A673 (cell line): Measurements from ENCODE around the gene GZMA. TPM values are rescaled to one million over a fixed set of nuclear protein-coding genes. Genes with fewer than 3 reads are reported as not detected.

Source experiments
- BruUV-seq: library from RNA; stranded (reverse); fragments of 400-500 nt; replicated peaks from 2 replicates; lab custom pipeline; 2021; lab: Mats Ljungman, UMichigan
- CTCF ChIA-PET: fragments of 300-600 bp; sonication (Branson Sonifier 250); formaldehyde crosslinking; loops from one replicate; lab custom pipeline; 2022; ENCODE audit warnings: antibody characterized with exemption; lab: Charles Lee
- POLR2A ChIA-PET: fragments of 300-600 bp; sonication (Branson Sonifier 250); formaldehyde crosslinking; loops from one replicate; lab custom pipeline; 2022; ENCODE audit warnings: antibody characterized with exemption; ENCODE audit not compliant: low non-redundant PET; lab: Charles Lee
- DNase-seq: peaks from one replicate; pipeline ENCODE4 v3.0.0-alpha.2; 2015; ENCODE audit warnings: low spot score
- H3K27ac ChIP-seq: fragments of 200-600 bp; sonication (generic); 2 replicates; pipeline ENCODE4 v1.5.1; 2016; ENCODE audit warnings: mixed run types, low read depth, mild to moderate bottlenecking, mixed read lengths, antibody characterized with exemption, low read length; ENCODE audit not compliant: poor library complexity, severe bottlenecking
- H3K27me3 ChIP-seq: fragments of 200-600 bp; sonication (generic); replicated peaks from 2 replicates; pipeline ENCODE4 v1.6.1; 2017; ENCODE audit warnings: mixed run types, low read depth, mild to moderate bottlenecking, mixed read lengths, antibody characterized with exemption, low read length; ENCODE audit not compliant: insufficient read depth, poor library complexity
- H3K36me3 ChIP-seq: fragments of 200-600 bp; sonication (generic); 2 replicates; pipeline ENCODE4 v1.6.1; 2016; ENCODE audit warnings: mixed run types, mild to moderate bottlenecking, mixed read lengths, antibody characterized with exemption, low read length; ENCODE audit not compliant: insufficient read depth, poor library complexity, severe bottlenecking
- H3K4me1 ChIP-seq: fragments of 200-600 bp; sonication (generic); 2 replicates; pipeline ENCODE4 v1.6.1; 2017; ENCODE audit warnings: mixed run types, mild to moderate bottlenecking, mixed read lengths, antibody characterized with exemption, low read length; ENCODE audit not compliant: insufficient read depth, poor library complexity, severe bottlenecking
- H3K4me3 ChIP-seq: fragments of 200-600 bp; sonication (generic); 2 replicates; pipeline ENCODE4 v1.5.1; 2016; ENCODE audit warnings: low read depth, mixed run types, mild to moderate bottlenecking, mixed read lengths, low read length; ENCODE audit not compliant: poor library complexity, severe bottlenecking
- H3K9me3 ChIP-seq: fragments of 200-600 bp; sonication (generic); 2 replicates; pipeline ENCODE4 v1.6.1; 2016; ENCODE audit warnings: mixed run types, low read depth, mild to moderate bottlenecking, mixed read lengths, antibody characterized with exemption, low read length; ENCODE audit not compliant: poor library complexity, severe bottlenecking
- CTCF ChIP-seq: fragments of 300-800, 200-600 bp; sonication (generic); conservative IDR thresholded peaks from 2 replicates; pipeline ENCODE4 v1.5.1; 2017; ENCODE audit warnings: low read depth, mild to moderate bottlenecking, antibody characterized with exemption, low read length, moderate library complexity, mixed read lengths
- EZH2 ChIP-seq: fragments of 200-600 bp; sonication (generic); IDR thresholded peaks from 2 replicates; pipeline ENCODE4 v1.6.1; 2017; ENCODE audit warnings: borderline replicate concordance, low read depth, mild to moderate bottlenecking, mixed read lengths, antibody characterized with exemption, low read length; ENCODE audit not compliant: poor library complexity, severe bottlenecking
- intact Hi-C: fragments of 100-400 bp; cut with micrococcal nuclease; formaldehyde crosslinking; loops from one replicate; pipeline ENCODE4 v1.10.0; 2022; ENCODE audit not compliant: unreplicated experiment
- total RNA-seq: library from RNA; stranded (reverse); gene quantifications from 2 replicates; pipeline ENCODE4 v1.2.3, GENCODE V29; 2021

The GZMA gene
- total RNA-seq, 1 experiment from 2014 or later = not detected

GRCh38 chr5:55063220-55063863, 39.1 kb upstream of the GZMA start:
- CTCF ChIA-PET = no interaction called here
- DNase-seq = no peak

GRCh38 chr5:55063899-55064298, 38.5 kb upstream of the GZMA start:
- intact Hi-C loops = no loop called here
- Histone ChIP-seq H3K27ac (no peak overlapping the region), H3K36me3 (no peaks in the 10 kb centered on the region), H3K4me3 (no peak overlapping the region), H3K9me3 (no peaks in the 10 kb centered on the region), H3K27me3 (no peaks in the 10 kb centered on the region), H3K4me1 (no peaks in the 10 kb centered on the region)
- CTCF ChIA-PET = no interaction called here
- POLR2A ChIA-PET = no interaction called here
- DNase-seq = no peak
- TF ChIP-seq EZH2 = no peak
- no peak for TF ChIP-seq CTCF
- no TSS peak for BruUV-seq

More at GRCh38 chr5:55063220-55063863, 39.1 kb upstream of the GZMA start:
- intact Hi-C loops = no loop called here
- Histone ChIP-seq H3K4me3 (no peak overlapping the region), H3K27me3 (no peaks in the 10 kb centered on the region), H3K36me3 (no peaks in the 10 kb centered on the region), H3K27ac (no peak overlapping the region), H3K9me3 (no peaks in the 10 kb centered on the region), H3K4me1 (no peaks in the 10 kb centered on the region)
- no peak for TF ChIP-seq EZH2
- no peak for TF ChIP-seq CTCF
- POLR2A ChIA-PET = no interaction called here
- no TSS peak for BruUV-seq

GRCh38 chr5:55064523-55064922, 37.9 kb upstream of the GZMA start:
- no peaks in the 10 kb centered on the region for H3K4me1 ChIP-seq
- H3K9me3 ChIP-seq = no peaks in the 10 kb centered on the region
- TF ChIP-seq CTCF (no peak), EZH2 (no peak)
- no peak for DNase-seq
- H3K27me3 ChIP-seq = no peaks in the 10 kb centered on the region
- H3K36me3 ChIP-seq = no peaks in the 10 kb centered on the region
- intact Hi-C loops = no loop called here
- H3K4me3 ChIP-seq = no peak overlapping the region
- ChIA-PET CTCF (no interaction called here), POLR2A (no interaction called here)
- no TSS peak for BruUV-seq
- no peak overlapping the region for H3K27ac ChIP-seq
